OCI-LY7 (cell line): ENCODE data around the gene TYMP.

Experiments
- EZH2phosphoT487 ChIP-seq: fragments of 200-600 bp; sonication (generic); IDR thresholded peaks from 2 replicates; pipeline ENCODE4 v1.6.1; 2018; ENCODE audit warnings: low read depth, borderline replicate concordance, mild to moderate bottlenecking, mixed run types, antibody characterized with exemption, low read length, moderate library complexity, mixed read lengths
- TF ChIP-seq, protein P1 (sequence below): fragments of 200-600 bp; sonication (generic); conservative IDR thresholded peaks from 2 replicates; pipeline ENCODE4 v1.5.1; 2014; ENCODE audit warnings: mild to moderate bottlenecking, antibody characterized with exemption, low read length, moderate library complexity, mixed read lengths

DNA sequence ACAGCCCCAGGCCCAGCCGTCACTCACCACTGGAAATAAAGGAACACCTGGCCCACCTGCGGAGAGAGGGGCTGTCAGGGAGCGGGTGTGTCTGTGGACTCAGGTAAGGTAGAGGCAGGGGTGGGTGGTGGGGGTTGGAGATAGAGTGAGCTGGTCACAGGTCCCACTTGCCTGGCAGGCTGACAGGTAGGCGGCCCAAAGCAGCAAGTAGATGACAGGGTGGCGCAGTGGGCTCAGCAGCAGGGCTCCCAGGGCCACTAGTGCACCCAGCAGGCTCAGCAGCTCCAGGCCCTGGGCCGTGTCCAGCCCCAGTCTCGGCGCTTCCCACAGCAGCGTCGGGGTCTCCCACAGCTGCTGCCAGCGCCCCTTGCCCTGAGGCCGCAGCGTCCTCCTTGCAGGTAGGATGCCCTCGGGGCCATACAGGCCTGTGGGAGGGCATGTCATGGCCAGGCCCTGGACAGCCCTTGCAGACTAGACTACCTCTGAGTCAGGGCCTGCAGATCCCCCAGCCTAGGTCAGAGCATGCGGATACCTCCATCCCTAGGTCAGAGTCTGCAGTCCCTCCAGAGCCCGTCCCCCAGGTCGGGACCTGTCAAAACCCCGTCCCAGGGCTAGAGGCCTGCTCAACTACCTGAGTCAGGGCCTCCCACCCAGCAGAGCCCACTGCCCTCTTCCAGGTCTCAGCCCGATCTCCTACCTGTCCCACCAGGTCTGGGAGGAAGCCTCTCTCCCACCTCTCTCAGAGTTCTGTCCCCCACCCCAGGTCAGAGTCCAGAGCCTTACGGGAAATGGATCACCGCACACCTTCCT is 23.0 kb downstream of the TYMP start:
- TF ChIP-seq, protein P1, sequence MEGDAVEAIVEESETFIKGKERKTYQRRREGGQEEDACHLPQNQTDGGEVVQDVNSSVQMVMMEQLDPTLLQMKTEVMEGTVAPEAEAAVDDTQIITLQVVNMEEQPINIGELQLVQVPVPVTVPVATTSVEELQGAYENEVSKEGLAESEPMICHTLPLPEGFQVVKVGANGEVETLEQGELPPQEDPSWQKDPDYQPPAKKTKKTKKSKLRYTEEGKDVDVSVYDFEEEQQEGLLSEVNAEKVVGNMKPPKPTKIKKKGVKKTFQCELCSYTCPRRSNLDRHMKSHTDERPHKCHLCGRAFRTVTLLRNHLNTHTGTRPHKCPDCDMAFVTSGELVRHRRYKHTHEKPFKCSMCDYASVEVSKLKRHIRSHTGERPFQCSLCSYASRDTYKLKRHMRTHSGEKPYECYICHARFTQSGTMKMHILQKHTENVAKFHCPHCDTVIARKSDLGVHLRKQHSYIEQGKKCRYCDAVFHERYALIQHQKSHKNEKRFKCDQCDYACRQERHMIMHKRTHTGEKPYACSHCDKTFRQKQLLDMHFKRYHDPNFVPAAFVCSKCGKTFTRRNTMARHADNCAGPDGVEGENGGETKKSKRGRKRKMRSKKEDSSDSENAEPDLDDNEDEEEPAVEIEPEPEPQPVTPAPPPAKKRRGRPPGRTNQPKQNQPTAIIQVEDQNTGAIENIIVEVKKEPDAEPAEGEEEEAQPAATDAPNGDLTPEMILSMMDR, result no peak
- TF ChIP-seq EZH2phosphoT487, result no peak
